NCI-H1694 treated with DMSO at 0.1 percent for 48 hours (cell line): ENCODE results near the gene CALHM5.
"Not testable (repeated sequence)": the region's sequence is repeated elsewhere in the genome, so short reads cannot be mapped to it uniquely, and the experiment has no call there.

Source experiments
- DNase-seq: peaks from one replicate; lab custom pipeline; 2025; lab: John Stamatoyannopoulos, UW

CALHM5 gene, protein sequence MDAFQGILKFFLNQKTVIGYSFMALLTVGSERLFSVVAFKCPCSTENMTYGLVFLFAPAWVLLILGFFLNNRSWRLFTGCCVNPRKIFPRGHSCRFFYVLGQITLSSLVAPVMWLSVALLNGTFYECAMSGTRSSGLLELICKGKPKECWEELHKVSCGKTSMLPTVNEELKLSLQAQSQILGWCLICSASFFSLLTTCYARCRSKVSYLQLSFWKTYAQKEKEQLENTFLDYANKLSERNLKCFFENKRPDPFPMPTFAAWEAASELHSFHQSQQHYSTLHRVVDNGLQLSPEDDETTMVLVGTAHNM

DNA sequence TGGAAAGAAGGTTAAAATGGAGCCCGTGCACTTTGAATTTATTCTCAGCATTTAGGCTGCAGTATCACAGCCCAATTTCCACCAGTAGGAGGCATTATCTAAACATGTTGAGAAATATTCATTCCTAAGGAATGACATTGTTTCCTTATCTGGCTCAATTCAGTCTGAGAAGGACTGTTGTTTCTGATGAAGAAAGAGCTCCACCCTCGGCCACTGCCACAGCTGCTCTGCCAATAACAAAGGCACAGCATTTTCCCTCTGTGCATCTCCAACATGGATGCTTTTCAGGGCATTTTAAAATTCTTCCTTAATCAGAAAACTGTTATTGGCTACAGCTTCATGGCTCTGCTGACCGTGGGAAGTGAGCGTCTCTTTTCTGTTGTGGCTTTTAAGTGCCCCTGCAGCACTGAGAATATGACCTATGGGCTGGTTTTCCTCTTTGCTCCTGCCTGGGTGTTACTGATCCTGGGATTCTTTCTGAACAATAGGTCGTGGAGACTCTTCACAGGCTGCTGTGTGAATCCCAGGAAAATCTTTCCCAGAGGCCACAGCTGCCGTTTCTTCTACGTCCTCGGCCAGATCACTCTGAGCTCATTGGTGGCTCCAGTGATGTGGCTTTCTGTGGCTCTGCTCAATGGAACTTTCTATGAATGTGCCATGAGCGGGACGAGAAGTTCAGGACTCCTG is at the start of gene CALHM5:
Gene CALHM5 (plus strand): TSS at position 216 of the 687 bp plus-strand sequence. CDS start 58 bp downstream, at position 274.
- no peak for DNase-seq

DNA sequence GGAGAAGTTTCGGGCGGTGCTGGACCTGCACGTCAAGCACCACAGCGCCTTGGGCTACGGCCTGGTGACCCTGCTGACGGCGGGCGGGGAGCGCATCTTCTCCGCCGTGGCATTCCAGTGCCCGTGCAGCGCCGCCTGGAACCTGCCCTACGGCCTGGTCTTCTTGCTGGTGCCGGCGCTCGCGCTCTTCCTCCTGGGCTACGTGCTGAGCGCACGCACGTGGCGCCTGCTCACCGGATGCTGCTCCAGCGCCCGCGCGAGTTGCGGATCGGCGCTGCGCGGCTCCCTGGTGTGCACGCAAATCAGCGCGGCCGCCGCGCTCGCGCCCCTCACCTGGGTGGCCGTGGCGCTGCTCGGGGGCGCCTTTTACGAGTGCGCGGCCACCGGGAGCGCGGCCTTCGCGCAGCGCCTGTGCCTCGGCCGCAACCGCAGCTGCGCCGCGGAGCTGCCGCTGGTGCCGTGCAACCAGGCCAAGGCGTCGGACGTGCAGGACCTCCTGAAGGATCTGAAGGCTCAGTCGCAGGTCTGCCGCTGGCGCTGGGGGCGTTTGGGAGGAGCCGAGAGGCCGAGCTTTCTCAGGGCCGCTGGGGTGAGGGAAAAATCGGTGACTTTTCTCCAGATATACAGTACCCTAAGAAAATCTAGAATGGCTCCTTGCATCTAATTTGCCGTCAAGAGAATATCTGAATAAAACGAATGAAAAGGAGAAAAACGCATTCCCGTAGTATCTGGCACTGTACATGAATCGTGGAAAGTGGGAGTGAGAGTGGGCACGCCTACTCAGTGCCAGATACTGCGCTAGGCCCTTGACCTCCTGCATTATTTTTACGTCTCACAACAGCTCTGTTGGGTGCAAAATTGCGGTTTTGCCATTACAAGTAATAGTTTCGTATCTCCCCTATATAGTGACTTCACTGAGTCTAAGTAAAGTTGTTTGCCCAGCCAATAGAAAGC is 49.2 kb upstream of the CALHM5 start:
- no peak for DNase-seq

DNA sequence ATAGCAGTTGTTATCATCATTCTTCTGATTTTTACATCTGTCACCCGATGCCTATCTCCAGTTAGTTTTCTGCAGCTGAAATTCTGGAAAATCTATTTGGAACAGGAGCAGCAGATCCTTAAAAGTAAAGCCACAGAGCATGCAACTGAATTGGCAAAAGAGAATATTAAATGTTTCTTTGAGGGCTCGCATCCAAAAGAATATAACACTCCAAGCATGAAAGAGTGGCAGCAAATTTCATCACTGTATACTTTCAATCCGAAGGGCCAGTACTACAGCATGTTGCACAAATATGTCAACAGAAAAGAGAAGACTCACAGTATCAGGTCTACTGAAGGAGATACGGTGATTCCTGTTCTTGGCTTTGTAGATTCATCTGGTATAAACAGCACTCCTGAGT is 48.1 kb upstream of the CALHM5 start:
- DNase-seq: no peak

DNA sequence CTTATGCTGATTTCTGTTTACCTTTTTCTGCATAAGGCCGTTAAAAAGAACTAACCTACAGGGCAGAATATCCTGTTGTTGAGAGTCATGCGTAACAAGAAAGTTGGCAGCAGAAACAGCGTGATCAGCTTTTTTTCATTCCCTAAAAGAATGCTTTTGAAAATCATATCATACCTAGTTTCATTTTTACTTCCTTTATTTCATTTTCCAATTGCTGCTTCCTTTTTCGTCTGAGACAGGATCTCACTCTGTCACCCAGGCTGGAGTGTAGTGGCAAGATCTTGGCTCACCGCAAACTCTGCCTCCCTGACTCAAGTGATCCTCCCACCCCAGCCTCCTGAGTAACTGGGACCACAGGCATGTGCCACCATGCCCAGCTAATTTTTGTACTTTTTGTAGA is 46.2 kb upstream of the CALHM5 start:
- DNase-seq: no peak

DNA sequence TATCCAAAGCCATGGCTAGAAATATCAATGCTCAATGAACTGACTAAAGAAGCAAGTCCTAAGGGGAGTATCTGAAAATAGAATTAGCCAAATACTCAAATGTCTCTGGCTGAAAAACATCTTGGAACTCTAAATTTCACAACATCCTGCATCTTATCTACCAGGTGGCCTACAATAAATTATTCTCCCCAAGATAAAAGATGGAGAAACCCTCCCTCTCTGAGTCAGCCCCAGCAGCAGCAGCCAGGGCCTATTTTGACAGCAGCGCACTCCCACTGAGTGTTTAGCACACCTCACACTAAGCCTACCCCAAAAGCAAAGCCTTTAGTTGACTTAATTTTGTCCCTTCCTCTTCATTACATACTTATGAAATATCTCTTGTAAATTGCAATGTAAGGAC is 44.3 kb upstream of the CALHM5 start:
- no peak for DNase-seq

DNA sequence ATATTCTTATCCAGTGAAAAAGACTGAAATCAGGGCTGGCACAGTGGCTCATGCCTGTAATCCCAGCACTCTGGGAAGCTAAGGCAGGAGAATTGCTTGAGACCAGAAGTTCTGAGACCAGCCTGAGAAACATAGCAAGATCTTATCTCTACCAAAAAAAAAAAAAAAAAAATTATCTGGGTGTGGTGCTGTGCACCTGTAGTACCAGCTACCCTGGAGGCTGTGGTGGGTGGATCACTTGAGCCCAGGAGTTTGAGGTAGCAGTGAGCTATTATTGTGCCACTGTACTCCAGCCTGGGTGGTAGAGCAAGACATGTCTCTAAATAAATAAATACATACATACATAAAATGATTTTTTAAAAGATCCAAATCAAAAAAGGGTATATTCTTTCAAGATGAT is 43.9 kb upstream of the CALHM5 start:
- no peak for DNase-seq

DNA sequence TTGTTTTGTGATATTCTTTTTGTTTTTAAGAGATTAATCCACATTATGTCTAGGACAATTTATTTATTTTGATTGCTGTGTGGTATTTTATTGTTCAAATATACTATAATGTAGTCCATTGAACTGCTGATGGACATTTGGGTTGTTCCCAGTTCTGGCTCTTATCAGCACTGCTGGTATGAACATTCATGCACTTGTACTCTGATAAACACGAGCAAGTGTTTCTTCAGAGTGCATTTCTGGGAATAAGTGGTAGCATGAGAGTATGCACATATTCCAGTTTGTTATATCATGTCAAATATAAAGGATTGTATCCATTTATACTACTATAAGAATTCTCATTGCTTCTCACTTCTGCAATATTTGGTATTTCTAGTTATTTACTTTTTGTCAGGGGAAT is 43.1 kb upstream of the CALHM5 start:
- DNase-seq: no peak

DNA sequence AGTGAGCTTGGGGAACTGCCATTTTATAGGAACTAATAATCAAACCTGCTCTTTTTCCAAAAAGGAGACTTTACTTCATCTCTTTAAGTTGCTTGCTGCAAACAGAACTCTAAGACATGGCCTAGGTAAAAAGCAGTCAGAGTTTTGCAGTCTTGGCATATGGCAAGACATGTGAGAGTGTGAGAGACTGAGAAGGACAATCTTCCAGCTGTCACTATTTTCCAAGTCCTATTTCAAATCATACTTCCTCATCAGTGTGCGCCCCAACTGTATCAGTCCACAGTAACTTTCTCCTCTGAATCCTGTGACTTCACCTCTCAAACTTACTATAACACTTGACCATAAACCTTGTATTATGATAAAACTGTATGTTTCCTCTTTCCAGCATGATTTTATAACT is 39.9 kb upstream of the CALHM5 start:
- no peak for DNase-seq

DNA sequence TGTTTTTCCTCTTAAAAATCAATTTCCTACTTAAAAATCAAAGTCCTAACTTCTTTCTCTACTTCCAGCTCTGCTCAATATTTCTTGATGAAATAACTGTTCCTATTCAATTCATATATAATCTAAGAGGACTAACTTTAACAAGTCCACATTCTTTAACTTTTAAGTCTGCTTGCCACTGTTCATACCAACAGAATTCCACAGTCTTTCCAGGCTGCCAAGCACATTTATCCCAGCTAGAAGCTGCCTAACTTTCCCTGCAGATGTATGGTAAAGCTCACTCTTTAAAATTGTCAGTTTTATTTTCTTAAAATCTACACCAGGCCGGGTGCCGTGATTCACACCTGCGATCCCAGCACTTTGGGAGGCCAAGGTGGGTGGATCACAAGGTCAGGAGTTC is 38.7 kb upstream of the CALHM5 start:
- no peak for DNase-seq

DNA sequence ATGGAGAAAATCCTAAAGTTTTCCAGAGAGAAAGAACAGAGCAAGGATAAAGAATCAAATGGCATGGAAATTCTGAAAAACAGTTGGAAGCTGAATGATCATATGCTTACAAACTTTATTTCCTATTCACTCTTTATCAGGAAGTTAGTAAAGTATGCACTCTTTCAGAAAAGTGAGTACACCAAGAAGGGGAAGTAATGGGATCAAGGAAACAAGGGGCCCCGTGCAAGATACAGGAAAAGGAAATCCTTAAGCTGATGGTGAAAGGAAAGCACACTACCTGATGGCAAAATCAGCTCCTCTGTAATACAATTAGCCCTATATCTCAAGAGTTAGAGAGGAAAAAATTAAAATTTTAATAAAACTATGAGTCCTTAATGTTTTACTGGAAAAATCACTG is 36.3 kb upstream of the CALHM5 start:
- DNase-seq: no peak

DNA sequence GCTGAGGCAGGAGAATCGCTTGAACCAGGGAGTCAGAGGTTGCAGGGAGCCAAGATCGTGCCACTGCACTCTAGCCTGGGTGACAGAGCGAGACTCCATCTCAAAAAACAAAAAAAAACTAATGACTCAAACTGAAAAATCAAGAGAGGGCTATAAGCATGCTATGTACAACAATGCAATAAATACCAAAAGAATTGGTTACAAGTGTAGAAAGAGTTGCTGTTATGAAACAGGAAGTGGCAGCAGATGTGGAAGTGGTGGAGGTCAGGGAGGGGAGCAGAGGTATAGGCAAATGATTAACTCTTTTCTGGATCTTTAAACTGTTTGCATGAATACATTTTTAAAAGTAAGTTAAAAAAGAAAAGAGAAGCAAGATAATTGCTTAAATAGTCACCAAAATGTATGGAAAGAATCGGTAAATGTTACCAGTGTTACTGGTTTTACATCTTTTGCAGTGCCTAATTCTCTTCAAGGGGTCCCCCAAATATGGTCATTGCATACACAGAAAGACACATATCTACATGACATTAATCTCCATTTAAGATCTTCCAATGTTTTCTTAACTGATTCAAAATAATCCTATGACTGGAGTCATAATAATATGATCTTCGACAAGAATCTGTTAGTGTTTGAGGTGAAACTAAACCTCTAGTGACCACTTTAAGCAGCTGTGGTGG is 35.3 kb upstream of the CALHM5 start:
- no peak for DNase-seq

DNA sequence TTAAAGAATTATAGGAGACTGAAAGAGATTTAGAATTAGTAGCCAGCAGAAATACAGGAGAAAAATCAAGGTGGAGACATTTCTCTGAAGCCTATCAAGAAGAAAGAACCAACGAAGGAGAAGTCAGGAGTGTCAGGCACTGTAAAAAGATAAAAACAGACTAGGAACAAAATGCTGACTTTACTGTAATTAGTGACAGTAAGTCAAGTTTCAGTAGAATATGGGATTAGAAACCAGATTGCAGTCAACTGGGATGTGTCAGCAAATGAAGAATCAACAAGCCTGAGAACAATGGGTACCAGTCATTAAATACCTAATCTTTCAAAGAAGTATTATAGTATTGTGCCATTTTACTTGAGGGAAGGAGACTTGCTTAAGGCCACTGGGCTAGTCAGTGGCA is 28.7 kb upstream of the CALHM5 start:
- no peak for DNase-seq

DNA sequence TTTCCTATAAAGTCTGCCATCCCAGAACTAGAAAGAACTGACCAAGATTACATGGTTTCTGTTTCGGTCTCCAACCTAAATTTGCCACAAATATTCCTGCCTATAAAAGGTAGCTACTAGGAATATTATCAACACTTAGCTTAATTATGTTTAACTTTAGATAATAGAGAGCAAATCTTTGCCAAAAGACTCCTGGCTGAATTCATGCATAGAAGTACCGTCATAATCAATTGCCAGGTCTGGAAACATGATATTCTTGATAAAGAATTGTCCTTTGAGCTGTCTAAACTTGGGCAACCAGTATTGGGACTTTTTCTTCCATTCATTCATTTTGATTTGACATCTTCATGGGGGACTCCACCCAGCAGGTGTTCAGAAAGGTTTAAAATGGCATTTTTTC is 27.8 kb upstream of the CALHM5 start:
- DNase-seq: no peak

DNA sequence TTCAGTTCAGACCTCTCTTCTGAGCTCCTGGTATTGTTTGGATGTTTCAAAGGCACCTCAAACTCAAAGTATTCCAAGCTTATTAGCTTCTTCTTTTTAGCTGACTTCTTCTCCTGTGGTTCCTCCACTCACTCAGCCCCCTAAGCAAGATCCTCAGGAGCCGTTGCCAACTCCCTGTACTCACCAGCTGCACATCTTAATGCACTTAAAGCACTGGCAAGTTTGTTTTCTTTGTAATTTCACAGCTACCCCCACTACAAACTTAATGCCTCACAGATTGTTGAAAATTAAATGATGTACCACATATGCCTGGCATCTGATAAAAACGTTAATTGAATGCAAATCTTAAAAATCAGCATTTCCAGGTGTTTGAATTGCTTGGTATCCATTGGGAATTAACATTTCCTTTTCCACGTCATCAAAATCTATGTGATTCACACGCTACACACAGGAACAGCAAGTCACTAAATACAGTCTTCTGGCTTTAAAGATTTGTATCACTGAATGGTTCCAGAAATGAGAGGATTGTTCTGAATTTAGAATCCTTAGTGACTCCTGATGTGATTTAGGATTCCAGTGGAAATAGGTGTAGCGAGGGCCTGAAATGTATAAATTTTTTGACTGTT is 25.8 kb upstream of the CALHM5 start:
- no peak for DNase-seq

DNA sequence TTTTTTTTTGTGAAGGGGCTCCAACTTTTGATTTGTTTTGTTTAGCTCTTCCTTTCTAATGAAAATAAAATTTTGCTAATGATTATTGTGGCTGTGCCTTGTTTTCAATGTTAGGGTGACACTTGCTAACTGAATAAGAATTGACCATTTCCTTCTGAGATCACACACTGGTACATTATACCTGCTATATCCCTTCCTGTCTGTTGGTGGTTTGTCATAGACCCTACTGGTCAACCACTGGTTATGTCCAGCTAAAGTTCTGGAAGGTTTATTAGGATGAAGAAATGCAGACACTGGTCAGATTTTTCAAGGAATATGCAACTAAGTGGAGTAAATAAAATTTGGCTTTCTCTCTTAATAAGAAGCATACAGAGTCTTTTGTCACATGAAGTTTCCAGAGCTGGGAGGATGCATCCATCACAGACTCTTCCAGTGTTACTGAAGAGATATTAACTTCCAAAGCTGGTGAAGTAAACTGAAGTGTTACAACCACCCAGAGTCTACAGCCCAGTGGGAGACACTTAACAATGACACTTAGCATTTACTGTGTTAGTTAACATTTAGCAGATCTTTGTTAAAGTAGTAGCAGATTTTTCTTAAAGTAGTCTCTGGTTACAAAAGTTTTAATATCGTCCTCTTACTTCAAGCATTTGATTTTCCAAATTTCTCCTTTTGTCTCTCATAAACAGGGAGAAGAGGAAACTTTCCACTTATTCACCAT is 19.7 kb upstream of the CALHM5 start:
- DNase-seq: no peak

DNA sequence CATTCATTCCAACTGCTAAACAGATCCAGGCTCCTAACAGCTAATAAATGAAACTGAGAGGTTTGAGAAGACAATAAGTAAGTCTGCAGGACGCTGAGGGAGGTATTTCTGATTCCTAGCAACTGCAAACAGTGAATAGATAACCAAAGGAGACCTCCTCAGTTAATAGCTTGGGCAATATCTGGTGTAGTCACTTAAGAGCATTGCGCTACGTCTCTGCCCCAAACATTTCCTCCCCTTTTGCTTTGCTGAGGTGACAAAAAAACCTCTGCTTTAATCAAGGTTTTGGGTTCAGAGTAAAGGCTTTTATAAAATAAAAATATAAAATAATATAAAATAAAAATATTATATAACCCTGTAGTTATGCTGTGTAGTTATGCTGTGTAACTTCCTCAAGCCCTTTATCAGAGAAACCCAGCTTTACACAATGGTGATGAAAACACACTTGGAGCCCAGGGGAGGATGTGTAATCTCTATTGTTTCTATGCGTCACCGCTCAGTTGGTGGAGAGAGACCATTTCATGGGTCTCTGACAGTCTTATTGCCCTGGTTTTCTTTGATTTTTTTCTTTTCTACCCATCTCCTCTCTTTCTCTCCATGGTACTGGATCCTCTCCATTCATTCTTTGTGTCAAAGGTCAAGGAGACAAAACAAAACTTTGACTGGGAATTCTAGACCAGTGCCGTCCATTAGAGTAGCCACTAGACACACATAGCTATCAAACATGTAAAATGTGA is 18.9 kb upstream of the CALHM5 start:
- DNase-seq: no peak

DNA sequence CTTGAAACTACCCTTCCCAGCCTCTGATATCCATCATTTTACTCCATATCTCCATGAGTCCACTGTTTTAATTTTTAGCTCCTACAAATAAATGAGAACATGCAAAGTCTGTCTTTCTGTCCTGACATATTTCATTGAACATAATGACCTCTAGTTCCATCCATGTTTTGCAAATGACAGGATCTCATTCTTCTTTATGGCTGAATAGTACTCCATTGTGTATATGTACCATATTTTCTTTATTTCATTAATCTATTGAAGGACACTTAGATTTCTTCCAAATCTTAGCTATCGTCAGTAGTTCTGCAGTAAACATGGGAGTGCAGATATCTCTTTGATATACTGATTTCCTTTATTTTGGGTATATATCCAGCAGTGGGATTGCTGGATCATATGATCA is 16.3 kb upstream of the CALHM5 start:
- not testable (repeated sequence) for DNase-seq

DNA sequence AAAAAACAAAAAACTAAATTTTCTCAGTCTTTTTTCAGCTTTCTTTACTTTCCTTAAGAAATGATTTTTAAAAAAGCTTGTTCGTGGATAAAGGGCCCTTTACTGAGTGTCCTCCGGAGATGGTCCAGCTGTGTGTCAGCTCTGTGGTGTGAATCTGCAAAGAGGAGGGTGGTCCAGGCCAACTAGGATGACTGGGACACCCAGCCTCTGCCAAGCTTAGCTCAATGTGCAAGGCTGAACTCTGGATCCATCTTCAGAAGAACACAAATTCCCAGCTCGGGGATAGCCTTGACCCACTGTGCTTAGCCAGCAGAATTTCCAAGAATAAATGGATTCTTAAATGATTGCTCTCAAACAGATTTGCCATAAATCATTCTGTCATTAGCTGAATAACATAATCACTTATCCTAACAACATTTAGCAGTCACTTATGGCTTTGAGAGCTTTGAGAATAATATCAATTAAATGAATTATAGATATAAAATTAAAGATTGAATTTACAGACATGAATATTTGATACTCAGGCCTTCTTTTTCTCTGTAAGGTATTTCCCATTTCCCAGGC is 14.2 kb upstream of the CALHM5 start:
- DNase-seq: no peak

DNA sequence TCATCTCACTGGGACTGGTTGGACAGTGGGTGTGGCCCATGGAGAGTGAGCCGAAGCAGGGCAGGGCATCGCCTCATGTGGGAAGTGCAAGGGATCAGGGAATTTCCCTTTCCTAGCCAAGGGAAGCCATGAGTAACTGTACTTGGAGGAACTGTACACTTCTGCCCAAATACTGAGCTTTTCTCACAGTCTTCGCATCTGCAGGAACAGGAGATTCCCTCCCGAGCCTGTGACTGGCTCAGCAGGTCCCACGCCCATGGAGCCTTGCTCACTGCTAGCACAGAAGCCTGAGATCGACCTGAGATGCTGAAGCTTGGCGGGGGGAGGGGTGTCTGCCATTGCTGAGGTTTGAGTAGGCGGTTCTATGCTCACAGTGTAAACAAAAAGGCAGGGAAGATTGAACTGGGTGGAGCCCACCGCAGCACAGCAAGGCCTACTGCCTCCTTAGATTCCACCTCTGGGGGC is 10.4 kb upstream of the CALHM5 start:
- DNase-seq: no peak

DNA sequence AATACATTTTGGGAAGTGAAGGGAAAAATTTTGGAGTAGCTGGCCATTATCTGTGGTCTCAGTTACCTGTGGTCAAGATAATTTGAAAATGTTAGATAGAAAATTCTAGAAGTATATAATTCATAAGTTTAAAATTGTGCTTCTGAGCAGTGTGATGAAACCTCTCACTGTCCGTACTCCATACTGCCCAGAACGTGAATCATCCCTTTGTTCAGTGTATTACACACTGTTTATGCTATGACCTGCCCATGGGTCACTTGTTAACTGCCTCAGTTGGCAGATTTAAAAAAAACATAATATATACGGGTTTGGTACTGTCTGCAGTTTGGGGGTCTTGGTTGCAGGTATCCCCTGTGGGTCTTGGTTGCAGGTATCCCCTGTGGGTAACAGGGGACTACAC is 4.1 kb upstream of the CALHM5 start:
- DNase-seq: no peak
